CD4-positive, CD25-positive, alpha-beta regulatory T cell (primary cell): ENCODE data around the gene PPM1M. TPM values are rescaled to one million over a fixed set of nuclear protein-coding genes. Genes with fewer than 3 reads are reported as not detected.

Experiments
- ATAC-seq, 2 donors: fragments of 150-1000 bp; cut with Tn5 transposase; one replicate each; pipeline ENCODE4 v1.10.0; 2021; ENCODE audit warnings: low read depth in 2 of 2, moderate number of reproducible peaks in 2 of 2, moderate library complexity in 1 of 2
- DNase-seq, 3 donors: peaks; one replicate each; pipeline versions ENCODE4 v3.0.0 to v3.0.0-alpha.2; 2012 to 2022; ENCODE audit warnings: mixed read lengths in 1 of 3
- H3K27ac ChIP-seq: one replicate; pipeline ENCODE4 v1.7.0; 2013; ENCODE audit warnings: mild to moderate bottlenecking, low read length; ENCODE audit not compliant: insufficient read depth, poor library complexity, severe bottlenecking
- H3K27me3 ChIP-seq: one replicate; pipeline ENCODE4 v1.7.0; 2013; ENCODE audit warnings: low read length; ENCODE audit not compliant: control insufficient read depth, insufficient read depth
- H3K36me3 ChIP-seq: one replicate; pipeline ENCODE4 v1.7.0; 2013; ENCODE audit warnings: mild to moderate bottlenecking, low read length, moderate library complexity; ENCODE audit not compliant: control insufficient read depth, insufficient read depth
- H3K4me1 ChIP-seq: 2 replicates; pipeline ENCODE4 v1.7.0; 2013; ENCODE audit warnings: mild to moderate bottlenecking, low read length; ENCODE audit not compliant: insufficient read depth, control insufficient read depth, poor library complexity, severe bottlenecking
- H3K4me3 ChIP-seq: one replicate; pipeline ENCODE4 v1.7.0; 2013; ENCODE audit warnings: low read depth, mild to moderate bottlenecking, low read length, moderate library complexity
- H3K9me3 ChIP-seq, 2 experiments: 1 replicate in 1 of 2; 2 replicates in 1 of 2; pipeline ENCODE4 v1.7.0; 2013; ENCODE audit warnings: low read length in 2 of 2, mild to moderate bottlenecking in 1 of 2, moderate library complexity in 1 of 2; ENCODE audit not compliant: control insufficient read depth in 2 of 2
- H3K27ac Mint-ChIP-seq, 3 donors: one replicate each; pipeline ENCODE4 v1.8.0; 2020 to 2022; ENCODE audit warnings: mild to moderate bottlenecking in 3 of 3, mixed read lengths in 3 of 3, moderate library complexity in 2 of 3
- H3K27me3 Mint-ChIP-seq: one replicate; pipeline ENCODE4 v1.8.0; 2022; ENCODE audit warnings: mild to moderate bottlenecking, mixed read lengths
- H3K36me3 Mint-ChIP-seq: one replicate; pipeline ENCODE4 v1.8.0; 2020; ENCODE audit warnings: mixed read lengths
- H3K4me1 Mint-ChIP-seq, 4 donors: one replicate each; pipeline ENCODE4 v1.8.0; 2020 to 2022; ENCODE audit warnings: mixed read lengths in 4 of 4, mild to moderate bottlenecking in 1 of 4
- H3K4me3 Mint-ChIP-seq, 4 donors: one replicate each; pipeline ENCODE4 v1.8.0; 2020 to 2022; ENCODE audit warnings: mild to moderate bottlenecking in 4 of 4, mixed read lengths in 4 of 4, moderate library complexity in 3 of 4
- H3K9me3 Mint-ChIP-seq, 7 donors: one replicate each; pipeline ENCODE4 v1.8.0; 2020 to 2022; ENCODE audit warnings: mixed read lengths in 7 of 7, mild to moderate bottlenecking in 3 of 7, moderate library complexity in 2 of 7
- polyA plus RNA-seq, 4 donors: library from polyadenylated mRNA; unstranded; fragments of 300-500 nt; fragmentation: Illumina TruSeq; gene quantifications; one replicate each; pipeline ENCODE4 v1.2.3, GENCODE V29; 2021
- total RNA-seq: library from RNA; stranded (reverse); gene quantifications from one replicate; pipeline ENCODE4 v1.2.3, GENCODE V29; 2022

PPM1M gene
- total and polyA plus RNA-seq, 5 donors from 2014 or later = 55.5 to 104 (median 78.4) TPM

DNA sequence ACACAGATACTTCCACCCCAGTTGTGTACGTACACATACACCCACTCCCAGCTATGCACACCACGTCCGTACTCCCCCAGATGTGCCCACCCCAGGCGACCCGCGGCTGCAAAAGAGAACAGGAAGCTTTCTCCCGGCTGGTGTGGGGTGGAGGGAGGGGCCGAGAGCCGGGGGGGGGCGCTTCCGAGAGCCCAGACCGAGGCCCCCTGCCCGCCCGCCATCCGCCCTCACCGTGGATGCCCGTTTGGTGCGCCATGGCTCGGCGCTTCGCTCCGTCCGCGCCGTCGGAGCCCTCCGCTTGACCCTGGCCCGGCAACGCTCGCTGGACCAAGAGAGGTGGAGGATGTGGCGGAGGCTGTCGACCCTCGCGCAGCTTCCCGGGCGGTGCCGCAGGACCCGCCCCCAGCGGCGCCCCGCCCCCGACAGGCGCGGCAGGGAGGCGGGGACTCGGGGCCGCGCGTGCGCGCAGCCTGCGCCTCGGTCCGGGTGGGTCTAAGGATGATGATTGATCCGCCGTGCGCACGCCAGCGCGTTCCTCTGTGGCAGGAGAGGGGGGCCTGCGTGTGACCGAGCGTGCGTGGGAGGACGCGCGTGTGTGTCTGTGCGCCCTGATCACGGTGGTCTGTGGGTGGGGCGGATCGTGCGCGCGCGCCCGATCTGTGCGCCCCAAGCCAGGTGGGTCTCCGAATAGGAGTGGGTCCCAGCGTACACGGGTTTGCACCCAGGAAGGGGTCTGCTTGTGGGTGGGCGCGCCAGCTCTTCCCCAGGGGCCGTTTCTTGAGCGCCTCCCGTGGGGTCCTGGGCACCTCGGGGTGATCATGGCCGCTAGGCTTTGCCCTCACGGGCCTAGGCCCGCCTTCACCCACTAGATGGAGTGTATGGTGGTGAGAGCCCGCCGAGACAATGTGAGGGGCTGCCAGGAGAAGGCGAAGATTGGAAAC lies 6.5 kb upstream of the PPM1M start, which contains the start of gene TWF2:
TSS of gene TWF2 (minus strand) at position 398 of the 941 bp plus-strand sequence. CDS start at position 256, 142 bp downstream.
- no peaks in the 10 kb centered on the region for H3K27me3 ChIP-seq
- Mint-ChIP-seq H3K9me3 (no peaks in the 10 kb centered on the region), H3K4me3 (peak within 1 kb of the TSS; percentile 97 to 100 (median 98)), H3K27me3 (peaks cover 6% of the 10 kb centered on the region), H3K27ac (peak within 1 kb of the TSS; percentile 92 to 98 (median 97)), H3K4me1 (peaks cover 8 to 88% (median 56%) of the 10 kb centered on the region in 4 donors), H3K36me3 (no peaks in the 10 kb centered on the region)
- no peaks in the 10 kb centered on the region for H3K9me3 ChIP-seq
- peak within 1 kb of the TSS; percentile 97 for H3K4me3 ChIP-seq
- peaks cover 14% of the 10 kb centered on the region for H3K36me3 ChIP-seq
- peak; percentile 84 to 90 (median 85) for DNase-seq
- ATAC-seq = peak; percentile 84
- H3K27ac ChIP-seq = peak within 1 kb of the TSS; percentile 90
- H3K4me1 ChIP-seq = peaks cover 72% of the 10 kb centered on the region

DNA sequence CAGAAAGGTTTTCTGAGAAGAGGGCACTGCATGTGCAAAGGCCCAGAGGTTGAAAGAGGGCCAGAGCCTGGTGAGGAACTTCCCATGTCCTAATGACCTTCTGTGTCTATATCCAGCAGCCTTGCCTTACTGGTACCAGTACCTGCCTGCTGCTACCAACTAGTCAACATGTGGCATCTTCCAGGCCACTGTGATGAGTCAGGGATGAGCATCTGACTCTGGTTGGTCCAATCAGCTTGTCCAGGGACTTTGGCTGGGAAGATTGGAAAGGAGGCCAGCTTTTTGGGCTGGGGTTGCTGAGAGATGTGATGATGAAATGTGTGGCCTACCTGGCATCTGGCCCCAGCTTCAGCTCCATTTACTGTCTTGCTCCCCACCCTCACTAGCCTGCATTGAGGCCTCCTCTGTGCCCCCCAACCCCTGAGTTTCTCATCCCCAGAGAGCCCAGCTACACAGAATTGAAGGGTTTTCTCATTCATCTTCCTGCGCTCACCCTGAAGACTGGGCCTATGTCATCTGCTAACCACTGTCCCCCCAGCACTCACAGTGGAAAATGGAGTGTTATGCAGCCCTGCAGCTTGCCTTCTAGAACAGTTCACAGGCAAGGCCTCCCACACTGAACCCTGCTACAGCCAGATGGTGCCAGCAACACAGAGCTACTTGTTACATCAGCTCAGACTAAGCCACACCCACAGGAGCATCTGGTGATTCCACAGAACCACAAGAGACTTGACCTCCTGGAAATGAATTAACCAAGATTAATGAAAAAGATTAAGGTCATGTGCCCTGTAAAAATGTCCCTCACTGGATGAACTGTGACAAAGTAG lies 5.3 kb upstream of the PPM1M start:
- H3K36me3 Mint-ChIP-seq = no peaks in the 10 kb centered on the region
- H3K4me3 ChIP-seq = peak overlapping the region; percentile 80
- H3K27me3 ChIP-seq = no peaks in the 10 kb centered on the region
- ATAC-seq = peak in 1 of 2 donors; percentile 14
- no peaks in the 10 kb centered on the region for H3K9me3 ChIP-seq
- H3K27me3 Mint-ChIP-seq = peaks cover 6% of the 10 kb centered on the region
- peak in 2 of 3 donors; percentile 20 to 85 for DNase-seq
- H3K4me3 Mint-ChIP-seq = peak overlapping the region; percentile 97 to 100 (median 98)
- H3K4me1 ChIP-seq = peaks cover 74% of the 10 kb centered on the region
- peaks cover 8 to 89% (median 59%) of the 10 kb centered on the region in 4 donors for H3K4me1 Mint-ChIP-seq
- H3K36me3 ChIP-seq = peaks cover 2% of the 10 kb centered on the region
- H3K9me3 Mint-ChIP-seq = no peaks in the 10 kb centered on the region
- H3K27ac ChIP-seq = peak overlapping the region; percentile 90
- H3K27ac Mint-ChIP-seq = peak overlapping the region; percentile 70 to 97 (median 92)

GRCh38 chr3:52240886-52241370 lies 4.6 kb upstream of the PPM1M start:
- H3K4me1 ChIP-seq = peaks cover 73% of the 10 kb centered on the region
- DNase-seq = peak in 1 of 3 donors; percentile 34
- peaks cover 8 to 85% (median 54%) of the 10 kb centered on the region in 4 donors for H3K4me1 Mint-ChIP-seq
- H3K27ac Mint-ChIP-seq = peak overlapping the region; percentile 70 to 97 (median 92)
- no peaks in the 10 kb centered on the region for H3K36me3 ChIP-seq
- peaks cover 6% of the 10 kb centered on the region for H3K27me3 Mint-ChIP-seq
- peak overlapping the region; percentile 90 for H3K27ac ChIP-seq
- H3K4me3 ChIP-seq = peak overlapping the region; percentile 80
- no peak for ATAC-seq
- H3K36me3 Mint-ChIP-seq = no peaks in the 10 kb centered on the region
- peak overlapping the region; percentile 97 to 100 (median 98) for H3K4me3 Mint-ChIP-seq
- H3K9me3 Mint-ChIP-seq = no peaks in the 10 kb centered on the region
- no peaks in the 10 kb centered on the region for H3K27me3 ChIP-seq
- no peaks in the 10 kb centered on the region for H3K9me3 ChIP-seq

DNA sequence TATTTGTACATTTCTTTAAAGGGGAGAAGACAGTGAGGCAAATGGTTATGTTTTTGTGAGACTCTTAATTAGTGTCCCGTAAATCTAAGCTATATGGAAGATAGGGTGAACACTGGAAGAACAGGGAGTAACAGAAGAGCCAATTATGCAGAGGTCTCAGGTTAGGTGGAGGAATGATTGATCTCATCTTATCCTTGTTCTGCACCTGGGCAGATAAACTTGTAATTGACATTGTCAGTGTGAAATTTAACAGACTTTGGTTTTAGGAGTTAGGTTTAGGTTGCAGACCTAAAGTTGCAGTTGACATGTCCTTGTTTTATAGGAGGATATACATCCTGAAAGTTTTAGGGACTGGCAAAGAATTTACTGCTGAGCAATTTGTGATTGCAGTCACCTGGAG lies 3.5 kb upstream of the PPM1M start:
- no peaks in the 10 kb centered on the region for H3K9me3 ChIP-seq
- H3K36me3 ChIP-seq = no peaks in the 10 kb centered on the region
- Mint-ChIP-seq H3K36me3 (no peaks in the 10 kb centered on the region), H3K27me3 (peaks cover 6% of the 10 kb centered on the region), H3K27ac (peak overlapping the region in 1 of 3 donors; percentile 62), H3K9me3 (no peaks in the 10 kb centered on the region), H3K4me1 (peaks cover 8 to 85% (median 59%) of the 10 kb centered on the region in 4 donors), H3K4me3 (peak overlapping the region in 2 of 4 donors; percentile 72 to 100)
- peak overlapping the region; percentile 90 for H3K27ac ChIP-seq
- no peak for ATAC-seq
- H3K27me3 ChIP-seq = no peaks in the 10 kb centered on the region
- peaks cover 73% of the 10 kb centered on the region for H3K4me1 ChIP-seq
- DNase-seq = no peak
- H3K4me3 ChIP-seq = no peak overlapping the region

DNA sequence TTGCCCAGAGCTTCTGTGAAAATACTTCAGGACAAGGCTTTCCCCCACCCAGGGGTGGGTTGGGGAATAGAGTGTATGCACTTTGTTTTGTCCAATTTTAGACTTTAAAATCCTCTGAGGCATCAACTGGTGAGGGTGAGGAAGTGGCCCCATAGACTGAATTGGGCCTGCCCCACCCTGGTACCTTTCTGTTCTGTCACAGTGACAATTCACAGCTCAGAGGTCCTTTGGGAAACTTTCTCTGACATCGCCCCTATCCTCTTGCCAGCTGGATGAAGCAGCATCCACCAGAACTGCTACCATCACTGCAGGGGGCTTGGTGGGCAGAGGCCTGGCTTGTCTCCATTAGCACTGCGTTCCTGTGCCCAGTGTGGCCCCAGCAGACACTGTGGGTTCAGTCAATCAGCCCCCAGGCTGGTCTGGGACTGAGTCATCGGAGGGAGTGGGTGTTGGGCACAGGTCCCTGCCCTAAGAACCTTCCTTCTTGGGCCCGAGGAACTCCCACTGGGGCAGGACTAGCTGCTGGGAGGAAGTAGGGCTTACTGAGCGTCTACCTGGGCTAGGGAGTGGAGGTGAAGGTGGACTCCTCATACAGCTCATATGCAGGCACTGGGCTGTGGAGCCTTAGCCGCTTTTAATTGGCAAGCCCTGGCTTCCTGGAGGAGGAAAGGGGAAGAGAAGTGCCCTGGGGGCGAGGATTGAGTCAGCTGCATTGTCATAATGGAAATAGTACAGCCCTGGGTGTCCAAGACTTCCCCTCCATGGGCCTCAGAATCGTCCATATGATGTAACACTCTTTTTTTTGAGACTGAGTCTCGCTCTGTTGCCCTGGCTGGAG lies 1.5 kb upstream of the PPM1M start:
- Mint-ChIP-seq H3K9me3 (no peaks in the 10 kb centered on the region), H3K27ac (peak overlapping the region; percentile 95 to 97 (median 96)), H3K36me3 (peaks cover 17% of the 10 kb centered on the region), H3K4me1 (peaks cover 8 to 88% (median 64%) of the 10 kb centered on the region in 4 donors), H3K4me3 (peak overlapping the region; percentile 78 to 96 (median 86)), H3K27me3 (peaks cover 6% of the 10 kb centered on the region)
- DNase-seq = peak in 1 of 3 donors; percentile 33
- Histone ChIP-seq H3K27me3 (no peaks in the 10 kb centered on the region), H3K36me3 (peaks cover 8% of the 10 kb centered on the region), H3K4me1 (peaks cover 75% of the 10 kb centered on the region), H3K4me3 (peak overlapping the region; percentile 32), H3K9me3 (no peaks in the 10 kb centered on the region), H3K27ac (peak overlapping the region; percentile 89)
- ATAC-seq = peak in 1 of 2 donors; percentile 2

GRCh38 chr3:52246264-52246620 lies 683 bp downstream of the PPM1M start:
- Mint-ChIP-seq H3K27ac (peak overlapping the region; percentile 91 to 95 (median 94)), H3K4me3 (peak overlapping the region; percentile 87 to 96 (median 94)), H3K4me1 (peaks cover 8 to 88% (median 60%) of the 10 kb centered on the region in 4 donors), H3K27me3 (no peaks in the 10 kb centered on the region), H3K9me3 (no peaks in the 10 kb centered on the region), H3K36me3 (peaks cover 29% of the 10 kb centered on the region)
- ATAC-seq (peak; percentile 2 to 3), DNase-seq (no peak)
- peak overlapping the region; percentile 89 for H3K27ac ChIP-seq
- peaks cover 68% of the 10 kb centered on the region for H3K4me1 ChIP-seq
- peak overlapping the region; percentile 69 for H3K4me3 ChIP-seq
- H3K27me3 ChIP-seq = no peaks in the 10 kb centered on the region
- H3K9me3 ChIP-seq = no peaks in the 10 kb centered on the region
- H3K36me3 ChIP-seq = peaks cover 20% of the 10 kb centered on the region
